Skin epidermis (tissue), 12 donors: ENCODE results near the gene TRMT112.
"Not testable (repeated sequence)": the region's sequence is repeated elsewhere in the genome, so short reads cannot be mapped to it uniquely, and the experiment has no call there.

Experiments used
- H3K27ac ChIP-seq, 21 experiments: fragments of 200-600 bp; sonication (generic) in 11 of 21; one replicate each; pipeline ENCODE4 v1.5.0; 2020; ENCODE audit warnings: mild to moderate bottlenecking in 3 of 21, inconsistent platforms in 2 of 21, moderate library complexity in 2 of 21
- H3K4me3 ChIP-seq, 7 experiments: fragments of 200-600 bp; sonication (generic) in 2 of 7; one replicate each; pipeline ENCODE4 v1.5.0; 2020; ENCODE audit warnings: inconsistent platforms in 2 of 7, mild to moderate bottlenecking in 2 of 7, moderate library complexity in 1 of 7

The TRMT112 gene

DNA sequence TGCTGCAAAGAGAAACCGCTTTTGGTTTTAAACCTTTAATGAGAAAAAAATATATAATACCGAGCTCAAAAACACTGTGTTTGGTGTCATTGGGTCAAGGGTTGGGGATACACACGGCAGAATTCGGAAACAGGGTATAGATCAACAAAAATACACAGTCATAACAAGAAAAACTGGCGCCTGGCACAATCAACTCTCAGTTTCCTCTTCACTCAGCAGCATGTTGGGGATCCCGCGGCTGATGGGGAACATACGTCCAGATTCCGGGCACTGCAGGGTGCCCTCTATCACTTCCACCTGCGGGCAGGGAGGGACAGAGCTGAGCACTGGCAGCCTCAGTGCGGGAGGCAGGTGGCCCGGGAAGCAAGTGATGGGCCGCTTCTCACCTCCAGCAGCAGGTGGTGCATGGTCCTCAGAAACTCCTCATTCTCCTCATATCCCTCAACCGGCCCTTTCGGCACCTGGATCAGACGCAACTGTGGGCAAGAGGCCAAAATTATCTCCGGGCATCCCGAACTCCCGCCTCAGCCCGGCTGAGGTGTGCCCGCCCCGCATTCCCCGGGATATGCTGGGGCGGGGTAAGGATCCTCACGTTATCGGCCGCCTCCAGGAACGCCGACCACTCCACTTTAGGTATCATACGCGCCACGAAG is 561 bp downstream of the TRMT112 start:
- peak overlapping the region; percentile 51 to 87 (median 68) for H3K4me3 ChIP-seq
- H3K27ac ChIP-seq: peak overlapping the region; percentile 57 to 98 (median 92)

DNA sequence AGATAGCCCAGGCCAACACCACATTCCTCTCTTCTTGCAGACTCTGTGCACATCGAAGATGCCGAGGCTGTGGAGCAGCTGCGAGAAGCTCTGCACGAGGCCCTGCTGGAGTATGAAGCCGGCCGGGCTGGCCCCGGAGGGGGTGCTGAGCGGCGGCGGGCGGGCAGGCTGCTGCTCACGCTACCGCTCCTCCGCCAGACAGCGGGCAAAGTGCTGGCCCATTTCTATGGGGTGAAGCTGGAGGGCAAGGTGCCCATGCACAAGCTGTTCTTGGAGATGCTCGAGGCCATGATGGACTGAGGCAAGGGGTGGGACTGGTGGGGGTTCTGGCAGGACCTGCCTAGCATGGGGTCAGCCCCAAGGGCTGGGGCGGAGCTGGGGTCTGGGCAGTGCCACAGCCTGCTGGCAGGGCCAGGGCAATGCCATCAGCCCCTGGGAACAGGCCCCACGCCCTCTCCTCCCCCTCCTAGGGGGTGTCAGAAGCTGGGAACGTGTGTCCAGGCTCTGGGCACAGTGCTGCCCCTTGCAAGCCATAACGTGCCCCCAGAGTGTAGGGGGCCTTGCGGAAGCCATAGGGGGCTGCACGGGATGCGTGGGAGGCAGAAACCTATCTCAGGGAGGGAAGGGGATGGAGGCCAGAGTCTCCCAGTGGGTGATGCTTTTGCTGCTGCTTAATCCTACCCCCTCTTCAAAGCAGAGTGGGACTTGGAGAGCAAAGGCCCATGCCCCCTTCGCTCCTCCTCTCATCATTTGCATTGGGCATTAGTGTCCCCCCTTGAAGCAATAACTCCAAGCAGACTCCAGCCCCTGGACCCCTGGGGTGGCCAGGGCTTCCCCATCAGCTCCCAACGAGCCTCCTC is 1.5 kb downstream of the TRMT112 start:
- H3K27ac ChIP-seq: peak overlapping the region in 9 of 21 experiments; percentile 87 to 97 (median 93)
- H3K4me3 ChIP-seq: peak overlapping the region in 2 of 7 experiments; percentile 64 to 68

DNA sequence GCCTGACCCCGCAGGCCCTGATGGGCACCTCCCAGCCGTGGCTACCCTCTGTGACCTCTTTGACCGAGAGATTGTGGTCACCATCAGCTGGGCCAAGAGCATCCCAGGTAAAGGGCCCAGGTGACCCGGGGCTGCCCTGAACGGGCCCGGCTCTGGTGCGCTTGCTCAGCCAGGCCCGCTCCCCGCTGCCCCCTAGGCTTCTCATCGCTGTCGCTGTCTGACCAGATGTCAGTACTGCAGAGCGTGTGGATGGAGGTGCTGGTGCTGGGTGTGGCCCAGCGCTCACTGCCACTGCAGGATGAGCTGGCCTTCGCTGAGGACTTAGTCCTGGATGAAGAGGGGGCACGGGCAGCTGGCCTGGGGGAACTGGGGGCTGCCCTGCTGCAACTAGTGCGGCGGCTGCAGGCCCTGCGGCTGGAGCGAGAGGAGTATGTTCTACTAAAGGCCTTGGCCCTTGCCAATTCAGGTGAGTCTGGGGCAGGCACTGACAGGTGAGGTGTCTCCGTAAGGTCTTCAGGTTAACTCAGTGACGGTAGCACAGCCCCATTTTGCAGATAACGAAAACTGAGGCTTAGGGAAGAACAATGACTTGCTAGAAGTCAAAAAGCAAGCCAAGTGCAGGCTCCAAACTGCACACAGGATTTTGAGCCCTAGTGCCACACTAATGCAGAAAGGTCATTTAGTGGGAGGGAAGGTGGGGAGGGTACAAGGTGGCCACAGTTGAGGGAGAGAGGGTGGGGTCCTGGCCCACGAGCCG is 2.4 kb downstream of the TRMT112 start:
- peak overlapping the region in 6 of 21 experiments; percentile 11 to 78 (median 64) for H3K27ac ChIP-seq
- no peak overlapping the region for H3K4me3 ChIP-seq

DNA sequence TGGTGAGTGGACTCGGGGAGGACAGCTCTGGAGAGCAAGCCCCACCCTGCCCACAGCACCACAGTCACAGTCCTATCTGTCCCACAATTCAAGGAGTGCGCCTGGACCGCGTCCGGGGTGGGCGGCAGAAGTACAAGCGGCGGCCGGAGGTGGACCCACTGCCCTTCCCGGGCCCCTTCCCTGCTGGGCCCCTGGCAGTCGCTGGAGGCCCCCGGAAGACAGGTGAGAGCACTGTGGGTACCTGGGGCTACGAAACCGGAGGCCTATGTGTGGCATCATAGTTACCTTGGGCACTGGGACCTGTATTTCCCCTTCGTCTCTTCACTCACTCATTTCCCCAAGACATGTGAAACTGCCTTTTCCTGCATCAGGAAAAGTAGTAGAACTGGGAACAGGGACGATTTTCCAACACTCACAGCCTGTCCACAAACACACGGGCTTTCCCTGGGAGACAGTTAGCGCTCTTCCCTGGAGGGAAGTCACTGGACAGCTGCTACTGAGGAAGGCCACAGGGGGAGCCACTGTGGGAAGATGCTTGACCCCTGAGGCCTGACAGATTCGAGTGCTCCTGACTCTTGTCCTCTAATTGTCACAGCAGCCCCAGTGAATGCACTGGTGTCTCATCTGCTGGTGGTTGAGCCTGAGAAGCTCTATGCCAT is 3.1 kb downstream of the TRMT112 start:
- no peak overlapping the region for H3K4me3 ChIP-seq
- H3K27ac ChIP-seq: peak overlapping the region in 14 of 21 experiments; percentile 11 to 82 (median 65)

DNA sequence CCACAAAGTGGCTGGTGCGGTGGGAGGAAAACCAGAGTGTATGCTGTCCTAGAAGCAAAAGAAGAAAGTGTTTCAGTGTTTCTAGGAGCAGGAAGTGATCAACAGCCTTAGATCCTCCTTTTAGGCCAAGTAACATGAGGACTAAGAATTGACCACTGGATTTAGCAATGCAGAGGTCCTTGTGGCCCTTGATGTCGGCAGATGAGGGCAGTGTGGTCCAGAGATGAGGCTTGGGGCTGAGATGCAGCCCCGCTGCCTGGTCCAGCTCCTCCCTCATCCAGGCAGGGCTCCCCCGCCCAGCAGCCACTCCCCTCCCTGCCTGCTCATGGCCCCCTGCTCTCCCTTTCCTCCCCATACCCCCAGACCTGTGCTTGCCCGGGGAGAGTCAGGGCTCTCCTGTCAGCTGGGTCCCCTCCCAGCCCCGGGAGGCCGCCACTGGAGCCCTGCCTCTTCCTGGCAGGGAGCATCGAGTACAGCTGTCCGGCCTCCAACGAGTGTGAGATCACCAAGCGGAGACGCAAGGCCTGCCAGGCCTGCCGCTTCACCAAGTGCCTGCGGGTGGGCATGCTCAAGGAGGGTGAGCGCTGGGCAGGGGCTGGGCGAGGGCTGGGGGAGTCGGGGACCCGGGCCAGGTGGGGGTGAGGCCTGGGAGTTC is 3.7 kb downstream of the TRMT112 start:
- Histone ChIP-seq H3K27ac (peak overlapping the region in 16 of 21 experiments; percentile 9 to 82 (median 64)), H3K4me3 (no peak overlapping the region)

DNA sequence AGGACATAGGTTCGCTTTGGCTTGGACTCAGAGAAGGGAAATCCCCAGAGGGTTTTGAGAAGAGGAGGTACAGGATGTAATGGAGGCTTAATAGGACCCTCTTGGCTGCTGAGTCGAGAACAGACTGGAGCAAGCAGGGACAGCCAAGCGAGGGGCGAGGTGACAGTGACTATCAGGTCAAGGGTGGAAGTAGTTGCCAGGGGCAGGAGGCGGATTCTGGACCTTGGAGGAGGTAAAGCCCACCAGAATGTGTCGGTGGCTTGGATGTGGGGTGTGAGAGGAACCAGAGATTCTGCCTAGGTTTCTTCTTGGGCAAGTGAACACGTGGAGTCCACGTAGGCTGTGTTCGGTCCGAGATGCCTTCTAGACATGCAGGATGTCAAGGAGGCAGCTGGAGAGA is 4.4 kb downstream of the TRMT112 start:
- Histone ChIP-seq H3K4me3 (no peak overlapping the region), H3K27ac (peak overlapping the region in 15 of 21 experiments; percentile 9 to 82 (median 64))

DNA sequence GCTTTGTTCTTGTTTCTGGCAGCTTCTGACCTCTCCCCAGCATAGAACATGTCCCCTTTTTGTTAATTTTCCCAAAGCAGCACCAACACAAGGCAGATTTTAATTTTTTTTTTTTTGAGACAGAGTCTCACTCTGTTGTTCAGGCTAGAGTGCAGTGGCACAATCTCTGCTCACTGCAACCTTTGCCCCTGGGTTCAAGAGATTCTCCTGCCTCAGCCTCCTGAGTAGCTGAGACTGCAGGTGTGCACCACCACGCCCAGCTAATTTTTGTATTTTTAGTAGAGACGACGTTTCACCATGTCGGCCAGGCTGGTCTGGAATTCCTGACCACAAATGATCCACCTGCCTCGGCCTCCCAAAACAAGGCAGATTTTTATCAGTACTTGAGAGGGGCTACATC is 9.6 kb downstream of the TRMT112 start:
- not testable (repeated sequence) for H3K4me3 ChIP-seq
- H3K27ac ChIP-seq: peak overlapping the region in 4 of 21 experiments; percentile 15 to 92 (median 68)

DNA sequence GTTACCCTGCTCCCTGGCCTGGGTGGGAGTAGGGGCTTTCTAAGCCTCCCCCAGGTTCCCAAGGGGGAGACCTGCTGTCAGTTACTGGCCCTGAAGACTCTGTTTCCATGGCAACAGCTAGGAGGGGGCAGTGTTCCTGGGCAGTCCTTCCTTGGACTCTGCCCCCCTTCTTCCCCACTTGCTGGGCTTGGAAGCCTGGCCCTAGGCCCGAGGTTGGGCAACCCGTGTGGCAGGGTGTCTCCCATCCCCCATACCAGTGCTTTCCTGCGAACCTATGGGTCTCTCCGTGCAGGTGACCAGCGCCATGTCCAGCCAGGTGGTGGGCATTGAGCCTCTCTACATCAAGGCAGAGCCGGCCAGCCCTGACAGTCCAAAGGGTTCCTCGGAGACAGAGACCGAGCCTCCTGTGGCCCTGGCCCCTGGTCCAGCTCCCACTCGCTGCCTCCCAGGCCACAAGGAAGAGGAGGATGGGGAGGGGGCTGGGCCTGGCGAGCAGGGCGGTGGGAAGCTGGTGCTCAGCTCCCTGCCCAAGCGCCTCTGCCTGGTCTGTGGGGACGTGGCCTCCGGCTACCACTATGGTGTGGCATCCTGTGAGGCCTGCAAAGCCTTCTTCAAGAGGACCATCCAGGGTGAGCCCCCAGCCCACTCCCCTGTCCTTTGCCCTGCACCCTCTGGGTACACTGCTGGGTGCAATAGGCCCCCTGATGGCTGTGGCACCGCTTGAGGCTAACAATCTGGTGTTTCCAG is 10.3 kb downstream of the TRMT112 start:
- H3K27ac ChIP-seq: peak overlapping the region in 17 of 21 experiments; percentile 12 to 95 (median 90)
- peak overlapping the region; percentile 63 to 80 (median 75) for H3K4me3 ChIP-seq

DNA sequence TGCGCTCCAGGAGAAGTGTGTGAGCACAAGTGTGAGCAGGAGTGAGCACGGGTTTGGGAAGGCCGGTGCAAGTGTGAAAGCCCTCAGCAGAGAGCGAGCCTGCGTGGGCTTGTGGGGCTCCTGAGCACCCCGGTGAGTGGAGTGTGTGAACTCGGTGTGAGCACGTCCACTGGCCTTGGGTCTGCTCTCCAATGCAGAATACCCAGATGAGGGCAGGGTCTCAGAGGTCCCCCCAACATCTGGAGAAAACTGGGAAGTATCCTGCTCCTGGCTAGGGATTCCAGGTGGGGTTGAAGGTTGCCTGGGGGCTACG is 10.8 kb downstream of the TRMT112 start:
- peak overlapping the region; percentile 63 to 80 (median 75) for H3K4me3 ChIP-seq

DNA sequence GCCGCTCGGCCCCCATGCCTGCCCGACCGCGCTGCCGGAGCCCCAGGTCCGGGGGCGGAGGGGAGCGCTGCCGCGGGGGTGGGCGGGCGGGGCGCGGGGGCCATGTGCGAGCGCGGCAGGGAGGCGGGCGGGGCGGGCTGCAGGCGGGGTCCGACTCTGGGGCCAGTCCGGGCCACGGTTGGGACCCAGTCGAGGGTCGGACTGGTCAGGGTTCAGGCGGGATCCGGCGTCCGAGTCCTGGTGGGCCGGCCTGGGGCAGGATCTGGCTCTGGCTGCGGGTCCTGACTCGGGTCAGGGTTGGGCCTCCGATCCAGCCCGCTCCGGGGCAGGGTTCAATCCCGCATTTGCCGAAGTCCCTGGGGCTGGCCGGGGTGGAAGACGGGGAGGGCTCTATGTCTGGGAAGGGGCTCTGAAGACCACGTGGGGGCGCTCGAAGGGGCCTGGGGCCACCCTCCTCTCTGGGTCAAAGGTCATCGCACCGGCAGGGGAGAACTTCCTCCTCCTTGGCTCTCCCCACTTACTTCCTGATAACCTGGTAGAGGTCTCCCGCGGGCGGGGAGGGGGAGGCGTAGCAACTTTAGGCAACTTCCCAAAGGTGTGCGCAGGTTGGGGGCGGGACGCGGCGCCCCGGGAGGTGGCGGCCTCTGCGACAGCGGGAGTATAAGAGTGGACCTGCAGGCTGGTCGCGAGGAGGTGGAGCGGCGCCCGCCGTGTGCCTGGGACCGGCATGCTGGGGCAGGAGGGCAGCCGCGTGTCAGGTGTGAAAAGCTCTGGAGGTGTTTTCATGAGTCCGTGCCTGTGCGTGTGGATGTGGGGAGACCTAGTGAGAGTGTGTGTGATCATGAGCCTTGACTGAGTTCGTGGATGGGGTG is 11.4 kb downstream of the TRMT112 start:
- peak overlapping the region; percentile 63 to 80 (median 75) for H3K4me3 ChIP-seq
- H3K27ac ChIP-seq: peak overlapping the region; percentile 56 to 95 (median 89)

More for the DNA sequence above, 10.8 kb downstream of the TRMT112 start:
- peak overlapping the region in 20 of 21 experiments; percentile 82 to 95 (median 89) for H3K27ac ChIP-seq

DNA sequence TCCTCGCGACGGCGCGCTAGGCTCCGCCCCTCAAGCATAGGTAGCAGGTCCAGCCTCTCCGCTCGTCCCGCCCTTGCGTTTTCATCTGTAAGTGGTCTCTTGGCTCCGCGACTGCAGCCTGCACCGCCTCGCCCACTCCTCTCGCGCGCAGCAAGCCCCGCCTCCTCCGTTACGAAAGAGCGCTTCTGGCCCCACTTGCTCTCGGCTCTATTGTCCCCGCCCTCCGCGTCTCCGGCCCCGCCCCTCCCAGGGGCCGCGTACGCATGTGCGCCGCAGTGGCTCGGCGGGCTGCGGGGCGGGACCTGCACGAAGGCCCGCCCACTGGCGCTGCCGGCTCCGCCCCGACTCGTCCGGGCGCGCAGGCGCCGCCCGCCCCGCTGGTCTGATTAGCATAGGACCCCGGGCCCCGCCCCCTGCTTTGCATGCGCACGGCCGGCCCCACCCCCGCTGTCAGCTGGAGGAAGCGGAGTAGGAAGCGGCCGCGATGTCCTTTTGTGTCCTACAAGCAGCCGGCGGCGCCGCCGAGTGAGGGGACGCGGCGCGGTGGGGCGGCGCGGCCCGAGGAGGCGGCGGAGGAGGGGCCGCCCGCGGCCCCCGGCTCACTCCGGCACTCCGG is 12.2 kb downstream of the TRMT112 start, which contains the start of gene ESRRA:
Gene ESRRA (plus strand): TSS at position 450 of the 616 bp plus-strand sequence. CDS start 1,656 bp downstream, outside the sequence.
- Histone ChIP-seq H3K27ac (peak within 1 kb of the TSS; percentile 56 to 98 (median 91)), H3K4me3 (peak within 1 kb of the TSS; percentile 63 to 80 (median 75))

DNA sequence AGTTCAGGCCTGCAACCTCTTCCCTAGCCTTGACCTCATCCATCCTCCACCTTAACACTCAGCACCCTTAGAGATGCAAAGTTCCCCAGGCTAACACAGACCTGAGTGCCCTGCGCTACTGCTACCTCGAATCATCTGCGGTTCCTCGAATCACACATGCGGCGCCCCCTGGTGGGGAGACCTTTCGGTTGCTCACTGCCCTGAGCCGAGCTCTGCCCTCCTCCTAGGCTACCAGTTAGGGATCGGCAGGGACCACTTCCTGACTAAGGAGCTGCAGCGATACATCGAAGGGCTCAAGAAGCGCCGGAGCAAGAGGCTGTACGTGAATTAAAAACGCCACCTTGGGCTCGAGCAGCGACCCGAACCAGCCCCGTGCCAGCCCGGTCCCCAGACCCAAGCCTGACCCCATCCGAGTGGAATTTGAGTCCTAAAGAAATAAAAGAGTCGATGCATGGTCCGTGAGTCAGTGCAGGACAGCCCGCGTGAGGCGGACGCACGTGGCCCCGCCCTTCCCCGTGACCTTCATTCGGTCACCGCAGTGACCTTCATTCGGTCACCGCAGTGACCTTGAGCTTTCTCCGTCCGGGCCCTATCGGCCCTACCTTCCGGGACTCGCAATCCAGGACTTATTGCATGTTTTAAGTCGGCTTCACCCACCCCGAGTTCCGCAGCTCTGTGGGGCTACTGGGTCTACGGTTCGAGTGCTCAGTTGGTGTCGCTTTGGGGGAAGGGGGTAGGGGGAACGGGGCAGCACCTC is 12.9 kb downstream of the TRMT112 start:
- Histone ChIP-seq H3K27ac (peak overlapping the region; percentile 43 to 98 (median 89)), H3K4me3 (peak overlapping the region; percentile 63 to 80 (median 75))

DNA sequence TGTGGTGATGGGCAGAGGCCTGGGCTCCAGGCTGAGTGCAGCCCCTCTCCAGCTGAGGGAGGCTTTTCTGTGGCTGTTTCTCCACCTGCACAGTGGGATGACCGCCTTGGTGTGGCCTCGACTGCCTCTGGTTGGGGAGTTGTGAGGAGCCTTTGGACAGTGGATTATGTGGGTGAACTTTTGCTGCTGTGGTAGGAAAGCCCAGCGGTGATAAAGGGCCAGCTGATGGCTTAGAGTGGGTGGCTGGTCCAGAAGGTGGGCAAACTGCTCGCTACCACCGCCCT is 13.4 kb downstream of the TRMT112 start:
- Histone ChIP-seq H3K4me3 (peak overlapping the region in 5 of 7 experiments; percentile 66 to 80 (median 75)), H3K27ac (peak overlapping the region in 19 of 21 experiments; percentile 11 to 98 (median 90))

DNA sequence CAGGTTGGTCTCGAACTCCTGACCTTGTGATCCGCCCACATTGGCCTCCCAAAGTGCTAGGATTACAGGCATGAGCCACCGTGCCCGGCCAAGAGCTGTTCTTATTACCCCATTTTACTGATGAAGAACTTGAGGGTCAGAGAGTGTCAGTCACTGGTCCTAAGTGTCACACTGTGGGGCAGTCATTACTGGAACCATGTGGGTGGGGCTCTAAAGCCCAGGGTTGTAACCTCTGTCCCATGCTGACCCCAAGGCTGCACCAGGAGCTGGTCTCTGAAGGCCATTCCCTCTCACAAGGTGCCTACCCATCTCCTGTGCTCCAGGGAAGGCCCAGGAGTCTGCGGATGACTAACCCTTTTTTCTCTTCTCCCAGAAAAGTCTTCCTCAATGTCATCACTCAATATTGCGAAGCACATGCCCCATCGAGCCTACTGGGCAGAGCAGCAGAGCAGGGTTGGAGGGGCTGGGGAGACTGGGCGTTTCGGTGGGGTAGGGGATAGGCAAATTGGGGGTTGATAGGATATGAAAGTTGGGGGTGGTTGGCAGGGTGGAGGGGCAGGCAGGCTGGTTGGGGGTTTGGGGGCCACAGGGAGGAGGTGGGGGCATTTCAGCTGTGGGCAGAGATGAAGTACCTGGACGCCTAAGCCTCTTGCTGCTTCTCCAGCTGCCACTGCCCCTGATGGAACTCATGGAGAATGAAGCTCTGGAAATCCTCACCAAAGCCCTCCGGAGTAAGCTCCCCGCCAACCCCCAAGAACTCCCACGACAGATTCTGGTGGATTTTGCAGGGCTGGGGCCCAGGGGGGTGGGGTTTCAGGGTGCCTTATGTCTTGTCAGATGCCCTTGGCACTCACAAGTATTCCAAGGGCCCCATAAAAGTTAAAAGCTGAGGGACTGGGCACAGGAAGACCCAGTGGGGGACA is 14.0 kb downstream of the TRMT112 start:
- H3K27ac ChIP-seq: peak overlapping the region in 18 of 21 experiments; percentile 11 to 98 (median 90)
- H3K4me3 ChIP-seq: peak overlapping the region in 2 of 7 experiments; percentile 75 to 80
